ENCODE results near the gene CLDN11.

Gene CLDN11

GRCh38 chr3:170432416-170432815 lies 13.7 kb downstream of the CLDN11 start:
- no peak overlapping the region for H3K4me3 ChIP-seq (ENCODE audit: low read depth, low read length)
- DNase-seq (ENCODE audit: low read depth, low spot score): no peak
- no peak for TF ChIP-seq CTCF (IDR thresholded peaks at IDR 0.05; ENCODE audit: low read depth, low read length)
- in situ Hi-C loops (cut with HindIII; ENCODE audit: low sequenced_read_pairs): no loop called here

GRCh38 chr3:170436697-170437096 lies 18.0 kb downstream of the CLDN11 start:
- H3K4me3 ChIP-seq (ENCODE audit: low read depth, low read length): no peak overlapping the region
- no peak for TF ChIP-seq CTCF (IDR thresholded peaks at IDR 0.05; ENCODE audit: low read depth, low read length)
- DNase-seq (ENCODE audit: low read depth, low spot score): no peak
- in situ Hi-C loops (cut with HindIII; ENCODE audit: low sequenced_read_pairs): no loop called here

- in situ Hi-C loops (cut with HindIII; ENCODE audit: low sequenced_read_pairs): no loop called here
- H3K4me3 ChIP-seq (ENCODE audit: low read depth, low read length): no peak overlapping the region
- no peak for DNase-seq (ENCODE audit: low read depth, low spot score)
- TF ChIP-seq CTCF (IDR thresholded peaks at IDR 0.05; ENCODE audit: low read depth, low read length): no peak
These were observed 18.5 kb downstream of the CLDN11 start for GRCh38 chr3:170437176-170437575.

GRCh38 chr3:170437696-170438407 lies 19.2 kb downstream of the CLDN11 start:
- H3K4me3 ChIP-seq (ENCODE audit: low read depth, low read length): no peak overlapping the region
- in situ Hi-C loops (cut with HindIII; ENCODE audit: low sequenced_read_pairs): no loop called here
- TF ChIP-seq CTCF (IDR thresholded peaks at IDR 0.05; ENCODE audit: low read depth, low read length): no peak
- DNase-seq (ENCODE audit: low read depth, low spot score): no peak

- in situ Hi-C loops (cut with HindIII; ENCODE audit: low sequenced_read_pairs): no loop called here
- DNase-seq (ENCODE audit: low read depth, low spot score): no peak
- no peak overlapping the region for H3K4me3 ChIP-seq (ENCODE audit: low read depth, low read length)
- no peak for TF ChIP-seq CTCF (IDR thresholded peaks at IDR 0.05; ENCODE audit: low read depth, low read length)
These were observed 20.2 kb downstream of the CLDN11 start for GRCh38 chr3:170438836-170439235.

- in situ Hi-C loops (cut with HindIII; ENCODE audit: low sequenced_read_pairs): no loop called here
- no peak overlapping the region for H3K4me3 ChIP-seq (ENCODE audit: low read depth, low read length)
- DNase-seq (ENCODE audit: low read depth, low spot score): no peak
- TF ChIP-seq CTCF (IDR thresholded peaks at IDR 0.05; ENCODE audit: low read depth, low read length): no peak
These were observed 21.7 kb downstream of the CLDN11 start for GRCh38 chr3:170440344-170440743.
